ENCODE measurements around the gene TTLL1. TPM values are rescaled to one million over a fixed set of nuclear protein-coding genes. Genes with fewer than 3 reads are reported as not detected.

The TTLL1 gene
- total and polyA plus RNA-seq, 2 donors from 2014 or later, result 8.4 to 11.5 TPM

DNA sequence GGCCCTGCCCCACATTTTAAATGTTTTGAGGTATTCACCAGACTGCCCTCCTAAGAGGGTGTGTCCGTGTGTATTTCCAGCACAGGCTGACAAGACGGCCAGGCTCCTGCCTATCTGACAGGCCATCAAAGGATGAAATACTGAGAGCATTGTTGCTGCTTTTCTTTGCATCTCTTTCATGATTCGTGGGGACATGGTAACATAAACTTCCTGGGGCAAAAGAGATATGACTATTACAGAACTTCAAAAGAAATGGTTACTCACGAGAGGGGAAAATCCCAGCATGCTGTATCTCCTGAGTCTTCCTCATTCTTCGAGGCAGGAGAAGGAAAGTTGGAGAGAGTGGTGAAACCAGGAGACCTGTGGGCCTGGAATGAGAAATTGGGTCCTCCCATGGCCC is 11.0 kb upstream of the TTLL1 start:
- intact Hi-C loops (cut with DNase I), result no loop called here
- Histone ChIP-seq H3K4me3 (ENCODE audit: low read length in 3 of 3) (no peak overlapping the region), H3K4me1 (ENCODE audit: control insufficient read depth in 2 of 3, insufficient read depth in 2 of 3, low read depth in 1 of 3, low read length in 3 of 3) (no peaks in the 10 kb centered on the region), H3K36me3 (ENCODE audit: control insufficient read depth in 2 of 3, insufficient read depth in 3 of 3, low read length in 3 of 3) (no peaks in the 10 kb centered on the region), H3K9ac (ENCODE audit: low read length in 3 of 3) (no peak overlapping the region), H3K9me3 (ENCODE audit: control insufficient read depth in 2 of 3, insufficient read depth in 1 of 3, low read length in 3 of 3) (no peaks in the 10 kb centered on the region), H3K27me3 (ENCODE audit: control insufficient read depth, insufficient read depth, low read length) (no peaks in the 10 kb centered on the region), H3K27ac (ENCODE audit: low read depth in 2 of 2, low read length in 2 of 2) (no peak overlapping the region)
- TF ChIP-seq, protein P1, sequence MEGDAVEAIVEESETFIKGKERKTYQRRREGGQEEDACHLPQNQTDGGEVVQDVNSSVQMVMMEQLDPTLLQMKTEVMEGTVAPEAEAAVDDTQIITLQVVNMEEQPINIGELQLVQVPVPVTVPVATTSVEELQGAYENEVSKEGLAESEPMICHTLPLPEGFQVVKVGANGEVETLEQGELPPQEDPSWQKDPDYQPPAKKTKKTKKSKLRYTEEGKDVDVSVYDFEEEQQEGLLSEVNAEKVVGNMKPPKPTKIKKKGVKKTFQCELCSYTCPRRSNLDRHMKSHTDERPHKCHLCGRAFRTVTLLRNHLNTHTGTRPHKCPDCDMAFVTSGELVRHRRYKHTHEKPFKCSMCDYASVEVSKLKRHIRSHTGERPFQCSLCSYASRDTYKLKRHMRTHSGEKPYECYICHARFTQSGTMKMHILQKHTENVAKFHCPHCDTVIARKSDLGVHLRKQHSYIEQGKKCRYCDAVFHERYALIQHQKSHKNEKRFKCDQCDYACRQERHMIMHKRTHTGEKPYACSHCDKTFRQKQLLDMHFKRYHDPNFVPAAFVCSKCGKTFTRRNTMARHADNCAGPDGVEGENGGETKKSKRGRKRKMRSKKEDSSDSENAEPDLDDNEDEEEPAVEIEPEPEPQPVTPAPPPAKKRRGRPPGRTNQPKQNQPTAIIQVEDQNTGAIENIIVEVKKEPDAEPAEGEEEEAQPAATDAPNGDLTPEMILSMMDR (IDR thresholded peaks at IDR 0.05; ENCODE audit: borderline replicate concordance, extremely low read depth, insufficient read depth), result no peak
- DNase-seq (no peak), FAIRE-seq (no peak)

DNA sequence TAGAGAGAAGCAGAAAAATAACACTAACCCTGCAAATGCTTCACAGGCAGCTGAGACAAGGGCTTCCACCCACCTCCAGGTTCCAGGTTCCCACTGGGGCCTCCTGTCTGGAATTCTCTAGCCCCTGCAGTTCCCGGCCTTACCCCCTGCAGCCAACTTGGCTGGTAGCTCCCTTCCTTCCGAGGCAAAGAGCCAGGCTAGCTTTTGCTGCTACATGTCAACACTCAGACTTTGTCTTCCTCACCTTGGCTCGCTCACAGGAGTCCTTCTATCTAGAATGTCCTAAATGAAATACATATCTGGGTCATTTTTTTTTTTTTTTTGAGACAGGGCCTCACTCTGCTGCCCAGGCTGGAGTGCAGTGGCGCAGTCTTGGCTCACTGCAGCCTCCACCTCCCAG is 9.9 kb upstream of the TTLL1 start:
- FAIRE-seq (no peak), DNase-seq (no peak)
- H3K9me3 ChIP-seq (ENCODE audit: control insufficient read depth in 2 of 3, insufficient read depth in 1 of 3, low read length in 3 of 3), result no peaks in the 10 kb centered on the region
- no peaks in the 10 kb centered on the region for H3K27me3 ChIP-seq (ENCODE audit: control insufficient read depth, insufficient read depth, low read length)
- TF ChIP-seq, protein P1 (IDR thresholded peaks at IDR 0.05; ENCODE audit: borderline replicate concordance, extremely low read depth, insufficient read depth), result no peak
- H3K36me3 ChIP-seq (ENCODE audit: control insufficient read depth in 2 of 3, insufficient read depth in 3 of 3, low read length in 3 of 3), result no peaks in the 10 kb centered on the region
- no peaks in the 10 kb centered on the region for H3K4me1 ChIP-seq (ENCODE audit: control insufficient read depth in 2 of 3, insufficient read depth in 2 of 3, low read depth in 1 of 3, low read length in 3 of 3)
- no peak overlapping the region for H3K9ac ChIP-seq (ENCODE audit: low read length in 3 of 3)
- no peak overlapping the region for H3K4me3 ChIP-seq (ENCODE audit: low read length in 3 of 3)
- no peak overlapping the region for H3K27ac ChIP-seq (ENCODE audit: low read depth in 2 of 2, low read length in 2 of 2)
- intact Hi-C loops (cut with DNase I), result no loop called here

DNA sequence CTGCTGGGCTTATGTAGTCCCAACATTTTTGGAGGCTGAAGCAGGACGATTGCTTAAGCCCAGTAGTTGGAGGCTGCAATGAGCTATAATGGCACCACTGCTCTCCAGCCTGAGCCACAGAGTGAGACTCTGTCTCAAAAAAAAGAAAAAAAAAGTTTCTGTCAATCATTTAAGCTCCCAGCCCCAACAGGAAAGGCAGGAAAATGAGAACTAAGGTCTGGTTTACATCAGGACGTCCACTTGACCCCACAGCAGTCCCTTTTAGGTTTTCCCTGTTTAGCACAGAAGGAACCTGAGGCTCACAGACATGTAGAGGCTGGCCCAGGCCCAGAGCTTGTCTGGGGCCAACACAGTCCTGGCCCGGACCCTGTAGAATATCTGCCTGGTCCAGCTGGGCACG is 9.2 kb upstream of the TTLL1 start:
- intact Hi-C loops (cut with DNase I), result no loop called here
- TF ChIP-seq, protein P1 (IDR thresholded peaks at IDR 0.05; ENCODE audit: borderline replicate concordance, extremely low read depth, insufficient read depth), result no peak
- FAIRE-seq (no peak), DNase-seq (no peak)
- Histone ChIP-seq H3K27me3 (ENCODE audit: control insufficient read depth, insufficient read depth, low read length) (no peaks in the 10 kb centered on the region), H3K4me3 (ENCODE audit: low read length in 3 of 3) (no peak overlapping the region), H3K4me1 (ENCODE audit: control insufficient read depth in 2 of 3, insufficient read depth in 2 of 3, low read depth in 1 of 3, low read length in 3 of 3) (no peaks in the 10 kb centered on the region), H3K27ac (ENCODE audit: low read depth in 2 of 2, low read length in 2 of 2) (no peak overlapping the region), H3K9ac (ENCODE audit: low read length in 3 of 3) (no peak overlapping the region), H3K36me3 (ENCODE audit: control insufficient read depth in 2 of 3, insufficient read depth in 3 of 3, low read length in 3 of 3) (no peaks in the 10 kb centered on the region), H3K9me3 (ENCODE audit: control insufficient read depth in 2 of 3, insufficient read depth in 1 of 3, low read length in 3 of 3) (no peaks in the 10 kb centered on the region)

DNA sequence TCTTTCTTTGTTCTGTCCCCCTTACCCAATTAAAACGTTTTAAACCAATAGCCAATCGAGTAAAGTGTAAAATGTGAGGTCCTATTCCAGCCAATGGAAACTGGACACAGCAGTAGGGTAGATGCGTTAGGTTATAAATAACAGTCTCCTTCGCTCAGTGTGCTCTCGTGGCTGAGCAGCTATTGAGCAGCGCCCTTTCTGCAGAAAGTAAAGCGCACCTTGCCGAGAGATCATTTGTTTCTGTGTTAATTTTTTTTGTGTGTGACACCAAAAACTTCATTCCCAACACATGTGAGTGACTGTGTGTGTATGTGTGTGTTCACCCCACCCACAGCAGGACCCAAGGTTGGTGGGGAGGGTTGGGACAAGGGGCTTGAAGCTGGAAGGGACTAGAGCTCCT is 7.2 kb upstream of the TTLL1 start:
- DNase-seq (no peak), FAIRE-seq (no peak)
- no peaks in the 10 kb centered on the region for H3K9me3 ChIP-seq (ENCODE audit: control insufficient read depth in 2 of 3, insufficient read depth in 1 of 3, low read length in 3 of 3)
- no peak overlapping the region for H3K9ac ChIP-seq (ENCODE audit: low read length in 3 of 3)
- no peak overlapping the region for H3K4me3 ChIP-seq (ENCODE audit: low read length in 3 of 3)
- intact Hi-C loops (cut with DNase I), result no loop called here
- H3K27me3 ChIP-seq (ENCODE audit: control insufficient read depth, insufficient read depth, low read length), result no peaks in the 10 kb centered on the region
- H3K4me1 ChIP-seq (ENCODE audit: control insufficient read depth in 2 of 3, insufficient read depth in 2 of 3, low read depth in 1 of 3, low read length in 3 of 3), result no peaks in the 10 kb centered on the region
- no peaks in the 10 kb centered on the region for H3K36me3 ChIP-seq (ENCODE audit: control insufficient read depth in 2 of 3, insufficient read depth in 3 of 3, low read length in 3 of 3)
- no peak overlapping the region for H3K27ac ChIP-seq (ENCODE audit: low read depth in 2 of 2, low read length in 2 of 2)
- TF ChIP-seq, protein P1 (IDR thresholded peaks at IDR 0.05; ENCODE audit: borderline replicate concordance, extremely low read depth, insufficient read depth), result no peak
